Hepatocyte (in vitro differentiated cells): ENCODE measurements around the gene ARFGEF3. TPM values are rescaled to one million over a fixed set of nuclear protein-coding genes. Genes with fewer than 3 reads are reported as not detected.

Experiments
- DNase-seq: peaks from one replicate; pipeline ENCODE4 v3.0.0-alpha.2; 2016; ENCODE audit warnings: low spot score
- H2AFZ ChIP-seq: fragments of 200-600 bp; sonication (generic); 2 replicates; pipeline ENCODE4 v1.6.0; 2016; ENCODE audit warnings: antibody characterized with exemption, mild to moderate bottlenecking
- H3K27ac ChIP-seq: fragments of 200-600 bp; sonication (generic); 2 replicates; pipeline ENCODE4 v1.5.1; 2016; ENCODE audit warnings: mild to moderate bottlenecking
- H3K27me3 ChIP-seq: fragments of 200-600 bp; sonication (generic); 2 replicates; pipeline ENCODE4 v1.6.1; 2016
- H3K36me3 ChIP-seq: fragments of 200-600 bp; sonication (generic); replicated peaks from 2 replicates; pipeline ENCODE4 v1.5.1; 2016; ENCODE audit warnings: low read depth; ENCODE audit not compliant: insufficient read depth
- H3K4me1 ChIP-seq: fragments of 200-600 bp; sonication (generic); 2 replicates; pipeline ENCODE4 v1.5.1; 2016; ENCODE audit warnings: mild to moderate bottlenecking, moderate library complexity; ENCODE audit not compliant: insufficient read depth
- H3K4me2 ChIP-seq: fragments of 200-600 bp; sonication (generic); 2 replicates; pipeline ENCODE4 v1.6.0; 2016
- H3K4me3 ChIP-seq: fragments of 200-600 bp; sonication (generic); 2 replicates; pipeline ENCODE4 v1.5.1; 2016; ENCODE audit warnings: mild to moderate bottlenecking
- H3K79me2 ChIP-seq: fragments of 200-600 bp; sonication (generic); 2 replicates; pipeline ENCODE4 v1.6.0; 2017; ENCODE audit warnings: mild to moderate bottlenecking
- H3K9me2 ChIP-seq: fragments of 200-600 bp; sonication (generic); replicated peaks from 2 replicates; pipeline ENCODE4 v1.6.0; 2017; ENCODE audit warnings: mild to moderate bottlenecking; ENCODE audit not compliant: insufficient read depth
- H3K9me3 ChIP-seq: fragments of 200-600 bp; sonication (generic); 2 replicates; pipeline ENCODE4 v1.5.1; 2016; ENCODE audit warnings: low read depth, mild to moderate bottlenecking
- H4K20me1 ChIP-seq: fragments of 200-600 bp; sonication (generic); 2 replicates; pipeline ENCODE4 v1.6.0; 2016; ENCODE audit warnings: mild to moderate bottlenecking; ENCODE audit not compliant: insufficient read depth, poor library complexity, severe bottlenecking
- EZH2 ChIP-seq: fragments of 200-600 bp; sonication (generic); IDR thresholded peaks from 2 replicates; pipeline ENCODE4 v1.6.1; 2016; ENCODE audit warnings: antibody characterized with exemption, mild to moderate bottlenecking, borderline replicate concordance
- EZH2phosphoT487 ChIP-seq: fragments of 200-600 bp; sonication (generic); IDR thresholded peaks from one replicate; pipeline ENCODE4 v1.6.1; 2018; ENCODE audit warnings: antibody characterized with exemption, mild to moderate bottlenecking, low read depth, moderate library complexity; ENCODE audit not compliant: unreplicated experiment, severe bottlenecking
- WGBS: methylation state at CpG from one replicate; pipeline ENCODE4 v1.1.6; 2016; ENCODE audit warnings: low lambda C conversion rate; ENCODE audit errors: missing lambda C conversion rate; 5-methylcytosine and 5-hydroxymethylcytosine counted together
- polyA plus RNA-seq: library from polyadenylated mRNA; unstranded; fragments of >200 nt; fragmentation: Nextera tagmentation; extraction: Ambion mirVana; gene quantifications from 2 replicates; pipeline ENCODE4 v1.2.1, GENCODE V29; 2016
- total RNA-seq: library from RNA; depleted of rRNA; stranded (reverse); fragments of >200 nt; gene quantifications from 2 replicates; pipeline ENCODE4 v1.2.3, GENCODE V29; 2014
- TF ChIP-seq, protein P1 (sequence below): fragments of 200-600 bp; sonication (generic); IDR thresholded peaks from 2 replicates; pipeline ENCODE4 v1.5.1; 2016; ENCODE audit warnings: antibody characterized with exemption, mild to moderate bottlenecking; ENCODE audit not compliant: poor library complexity

Gene ARFGEF3
- total and polyA plus RNA-seq, 2 experiments from 2014 or later: 0.83 to 3.9 TPM

DNA sequence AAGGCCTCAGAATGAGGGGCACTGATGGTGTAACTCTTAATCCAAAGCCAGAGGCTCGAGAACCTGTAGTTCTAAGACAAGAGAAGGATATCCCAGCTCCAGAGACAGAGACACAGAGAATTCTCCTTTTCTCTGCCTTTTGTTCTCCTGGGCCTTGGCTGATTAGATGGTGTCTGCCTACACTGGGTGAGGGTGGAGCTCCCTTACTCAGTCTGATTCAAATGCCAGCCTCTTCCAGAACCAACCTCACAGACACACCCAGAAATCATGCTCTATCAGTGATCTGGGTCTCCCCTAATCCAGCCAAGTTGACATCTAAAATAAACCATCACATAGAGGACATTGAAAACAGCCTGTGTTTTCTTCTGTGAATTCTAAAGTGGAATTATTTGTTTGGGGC is 148.0 kb downstream of the ARFGEF3 start:
- Histone ChIP-seq H4K20me1 (no peaks in the 10 kb centered on the region), H3K4me3 (no peak overlapping the region), H3K36me3 (no peaks in the 10 kb centered on the region), H3K9me3 (no peaks in the 10 kb centered on the region), H3K9me2 (no peaks in the 10 kb centered on the region), H3K79me2 (no peaks in the 10 kb centered on the region), H3K4me2 (no peak overlapping the region), H3K27me3 (no peaks in the 10 kb centered on the region), H2AFZ (no peak overlapping the region), H3K27ac (no peak overlapping the region), H3K4me1 (no peaks in the 10 kb centered on the region)
- DNase-seq: no peak
- 100% methylated on average over 1 of the region's 1 CpG for WGBS
- TF ChIP-seq, protein P1, sequence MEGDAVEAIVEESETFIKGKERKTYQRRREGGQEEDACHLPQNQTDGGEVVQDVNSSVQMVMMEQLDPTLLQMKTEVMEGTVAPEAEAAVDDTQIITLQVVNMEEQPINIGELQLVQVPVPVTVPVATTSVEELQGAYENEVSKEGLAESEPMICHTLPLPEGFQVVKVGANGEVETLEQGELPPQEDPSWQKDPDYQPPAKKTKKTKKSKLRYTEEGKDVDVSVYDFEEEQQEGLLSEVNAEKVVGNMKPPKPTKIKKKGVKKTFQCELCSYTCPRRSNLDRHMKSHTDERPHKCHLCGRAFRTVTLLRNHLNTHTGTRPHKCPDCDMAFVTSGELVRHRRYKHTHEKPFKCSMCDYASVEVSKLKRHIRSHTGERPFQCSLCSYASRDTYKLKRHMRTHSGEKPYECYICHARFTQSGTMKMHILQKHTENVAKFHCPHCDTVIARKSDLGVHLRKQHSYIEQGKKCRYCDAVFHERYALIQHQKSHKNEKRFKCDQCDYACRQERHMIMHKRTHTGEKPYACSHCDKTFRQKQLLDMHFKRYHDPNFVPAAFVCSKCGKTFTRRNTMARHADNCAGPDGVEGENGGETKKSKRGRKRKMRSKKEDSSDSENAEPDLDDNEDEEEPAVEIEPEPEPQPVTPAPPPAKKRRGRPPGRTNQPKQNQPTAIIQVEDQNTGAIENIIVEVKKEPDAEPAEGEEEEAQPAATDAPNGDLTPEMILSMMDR: no peak
- TF ChIP-seq EZH2: no peak
- no peak for TF ChIP-seq EZH2phosphoT487

DNA sequence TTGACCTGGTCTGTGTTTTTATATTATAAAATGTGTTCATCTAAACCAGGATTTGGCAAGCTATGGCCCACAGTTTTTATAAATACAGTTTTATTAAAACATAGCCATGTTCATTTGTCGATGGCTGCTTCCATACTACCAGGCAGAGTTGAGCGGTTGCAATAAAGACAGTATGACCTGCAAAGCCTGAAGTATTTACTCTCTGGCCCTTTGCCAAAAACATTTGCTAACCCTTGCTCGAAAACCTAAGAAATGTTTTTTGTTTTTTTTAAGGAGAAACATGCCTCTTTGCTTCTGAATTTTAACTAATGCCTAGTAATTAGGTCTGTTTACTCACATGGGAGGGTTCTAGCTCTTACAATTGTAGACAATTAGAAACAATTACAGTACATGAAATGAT is 148.6 kb downstream of the ARFGEF3 start:
- Histone ChIP-seq H3K27me3 (no peaks in the 10 kb centered on the region), H4K20me1 (no peaks in the 10 kb centered on the region), H3K36me3 (no peaks in the 10 kb centered on the region), H3K4me2 (no peak overlapping the region), H2AFZ (no peak overlapping the region), H3K4me3 (no peak overlapping the region), H3K79me2 (no peaks in the 10 kb centered on the region), H3K9me3 (no peaks in the 10 kb centered on the region), H3K9me2 (no peaks in the 10 kb centered on the region), H3K4me1 (no peaks in the 10 kb centered on the region), H3K27ac (no peak overlapping the region)
- peak; percentile 62 for DNase-seq
- WGBS: 42% methylated on average over 3 of the region's 3 CpGs
- TF ChIP-seq EZH2phosphoT487 (no peak), EZH2 (no peak)
- TF ChIP-seq, protein P1: no peak

DNA sequence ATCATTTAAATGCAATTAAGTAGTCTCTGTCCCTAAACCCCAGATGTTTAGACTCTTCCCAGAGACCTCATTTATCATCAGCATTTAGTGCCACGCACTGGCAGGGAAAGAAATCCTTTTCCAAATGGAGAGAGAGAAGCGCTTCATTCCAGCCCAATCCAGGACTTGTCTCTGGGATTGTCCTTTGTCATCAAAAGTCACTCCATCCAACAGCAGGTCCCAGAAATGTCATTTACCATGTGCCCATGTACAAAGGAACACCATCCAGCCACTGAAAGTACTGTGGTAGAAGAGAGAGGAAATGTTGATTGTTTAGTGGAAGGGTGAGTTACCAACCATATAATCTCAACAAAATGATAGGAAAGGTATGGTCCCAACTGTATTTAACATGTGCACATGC is 149.1 kb downstream of the ARFGEF3 start:
- H3K9me3 ChIP-seq: no peaks in the 10 kb centered on the region
- no peak overlapping the region for H3K27ac ChIP-seq
- 78% methylated on average over 2 of the region's 2 CpGs for WGBS
- H3K9me2 ChIP-seq: no peaks in the 10 kb centered on the region
- H3K36me3 ChIP-seq: no peaks in the 10 kb centered on the region
- TF ChIP-seq EZH2: no peak
- TF ChIP-seq, protein P1: no peak
- TF ChIP-seq EZH2phosphoT487: no peak
- no peak overlapping the region for H2AFZ ChIP-seq
- H3K4me2 ChIP-seq: no peak overlapping the region
- H4K20me1 ChIP-seq: no peaks in the 10 kb centered on the region
- no peaks in the 10 kb centered on the region for H3K4me1 ChIP-seq
- H3K4me3 ChIP-seq: no peak overlapping the region
- H3K27me3 ChIP-seq: no peaks in the 10 kb centered on the region
- no peaks in the 10 kb centered on the region for H3K79me2 ChIP-seq
- no peak for DNase-seq

DNA sequence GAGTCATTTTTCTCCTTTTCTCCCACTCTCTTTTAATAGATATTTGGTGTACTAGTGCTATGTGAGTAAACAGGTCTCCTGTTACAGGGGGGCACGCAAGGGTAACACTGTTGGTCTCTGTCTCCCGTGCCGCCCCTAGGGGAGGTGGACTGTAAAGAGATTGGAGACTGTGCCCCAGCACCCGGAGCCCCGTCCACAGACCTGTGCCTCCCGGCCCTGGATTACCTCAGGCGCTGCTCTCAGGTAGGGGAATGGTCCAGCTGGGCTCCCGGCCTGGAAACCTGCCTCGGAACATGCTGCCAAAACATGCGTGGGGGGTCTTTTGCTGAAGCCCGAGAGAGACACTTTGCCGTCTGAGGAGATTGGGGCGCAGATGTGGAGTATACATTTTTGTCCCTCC is 149.5 kb downstream of the ARFGEF3 start:
- TF ChIP-seq EZH2 (no peak), EZH2phosphoT487 (no peak)
- TF ChIP-seq, protein P1: no peak
- Histone ChIP-seq H3K9me3 (no peaks in the 10 kb centered on the region), H3K27me3 (no peaks in the 10 kb centered on the region), H3K79me2 (no peaks in the 10 kb centered on the region), H4K20me1 (no peaks in the 10 kb centered on the region), H3K4me2 (no peak overlapping the region), H2AFZ (no peak overlapping the region), H3K4me3 (no peak overlapping the region), H3K36me3 (no peaks in the 10 kb centered on the region), H3K4me1 (no peaks in the 10 kb centered on the region), H3K9me2 (no peaks in the 10 kb centered on the region), H3K27ac (no peak overlapping the region)
- WGBS: 87% methylated on average over 13 of the region's 13 CpGs
- no peak for DNase-seq
